ENCODE results near the gene TXNIP. TPM values are rescaled to one million over a fixed set of nuclear protein-coding genes. Genes with fewer than 3 reads are reported as not detected.

TXNIP gene
- total and polyA plus RNA-seq, 2 experiments from 2014 or later, result 22.8 to 29.1 TPM

DNA sequence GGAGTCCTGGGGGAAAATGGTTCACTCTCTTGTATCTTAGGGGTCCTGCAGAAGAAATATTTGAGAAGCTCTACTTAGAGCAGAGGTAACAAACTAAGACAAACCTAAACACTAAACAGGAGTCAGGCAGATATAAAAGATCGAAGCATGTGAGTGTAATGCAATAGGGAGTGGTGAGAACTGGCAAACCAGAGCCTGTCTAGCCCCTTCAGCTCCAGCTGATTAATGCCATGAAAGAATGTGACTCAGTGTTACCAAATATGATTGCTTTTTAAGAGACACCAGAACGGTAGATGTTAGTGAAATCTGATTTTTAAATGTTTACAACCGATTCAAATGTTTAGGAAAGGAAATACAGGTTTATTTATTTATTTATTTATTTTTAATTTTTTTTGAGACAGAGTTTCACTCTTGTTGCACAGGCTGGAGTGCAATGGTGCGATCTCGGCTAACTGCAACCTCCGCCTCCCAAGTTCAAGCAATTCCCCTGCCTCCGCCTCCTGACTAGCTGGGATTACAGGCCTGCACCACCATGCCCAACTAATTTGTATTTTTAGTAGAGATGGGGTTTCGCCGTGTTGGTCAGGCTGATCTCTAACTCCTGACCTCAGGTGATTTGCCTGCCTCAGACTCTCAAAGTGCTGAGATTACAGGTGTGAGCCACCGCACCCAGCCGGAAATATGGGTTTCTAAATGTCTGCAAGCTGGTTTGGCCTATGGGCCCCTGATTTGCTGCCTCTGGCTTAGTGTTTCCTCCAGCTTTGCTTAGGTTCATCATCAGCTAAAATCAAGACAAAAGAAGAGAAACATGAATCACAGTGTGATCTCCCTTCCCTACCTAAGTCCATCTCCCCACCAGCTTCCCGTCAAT, 12.2 kb downstream of the TXNIP start:
- Mint-ChIP-seq H3K4me1 (peaks cover 28% of the 10 kb centered on the region), H3K4me3 (no peak overlapping the region), H3K27me3 (ENCODE audit: insufficient read depth, low read depth, poor library complexity) (peaks cover 3% of the 10 kb centered on the region), H3K9me3 (no peaks in the 10 kb centered on the region), H3K27ac (no peak overlapping the region), H3K36me3 (ENCODE audit: low read depth) (no peaks in the 10 kb centered on the region)
- no peaks in the 10 kb centered on the region for H3K36me3 ChIP-seq (ENCODE audit: insufficient read depth)
- H3K4me2 ChIP-seq, result no peak overlapping the region
- TF ChIP-seq CREB1 (CRISPR knock-in tag; IDR thresholded peaks at IDR 0.05; ENCODE audit: low read depth) (no peak), NANOG (IDR thresholded peaks at IDR 0.05; ENCODE audit: borderline replicate concordance) (no peak), STAT1 (IDR thresholded peaks at IDR 0.05; ENCODE audit: unreplicated experiment) (no peak), REST (IDR thresholded peaks at IDR 0.05; ENCODE audit: unreplicated experiment) (no peak), ZNF331 (CRISPR knock-in tag; IDR thresholded peaks at IDR 0.05; ENCODE audit: low read depth) (no peak), EZH2phosphoT487 (IDR thresholded peaks at IDR 0.05; ENCODE audit: unreplicated experiment) (no peak), JUNB (IDR thresholded peaks at IDR 0.05; ENCODE audit: unreplicated experiment) (no peak), EZH2 (IDR thresholded peaks at IDR 0.05; ENCODE audit: low read depth, unreplicated experiment) (no peak), CTCF (conservative IDR thresholded peaks at IDR 0.05; ENCODE audit: low read depth in 2 of 2) (no peak)
- TF ChIP-seq, protein P1, sequence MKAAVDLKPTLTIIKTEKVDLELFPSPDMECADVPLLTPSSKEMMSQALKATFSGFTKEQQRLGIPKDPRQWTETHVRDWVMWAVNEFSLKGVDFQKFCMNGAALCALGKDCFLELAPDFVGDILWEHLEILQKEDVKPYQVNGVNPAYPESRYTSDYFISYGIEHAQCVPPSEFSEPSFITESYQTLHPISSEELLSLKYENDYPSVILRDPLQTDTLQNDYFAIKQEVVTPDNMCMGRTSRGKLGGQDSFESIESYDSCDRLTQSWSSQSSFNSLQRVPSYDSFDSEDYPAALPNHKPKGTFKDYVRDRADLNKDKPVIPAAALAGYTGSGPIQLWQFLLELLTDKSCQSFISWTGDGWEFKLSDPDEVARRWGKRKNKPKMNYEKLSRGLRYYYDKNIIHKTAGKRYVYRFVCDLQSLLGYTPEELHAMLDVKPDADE (IDR thresholded peaks at IDR 0.05), result no peak
- H4K20me1 ChIP-seq (replicated peaks; ENCODE audit: insufficient read depth), result no peaks in the 10 kb centered on the region
- DNase-seq (ENCODE audit: low spot score) (no peak), ATAC-seq (no peak)
- 0 out of 2 replicates have a peak overlapping the region, but pooled peaks have one; percentile 36 for H2AFZ ChIP-seq
- H3K27me3 ChIP-seq (ENCODE audit: insufficient read depth), result no peaks in the 10 kb centered on the region
- H3K4me1 ChIP-seq (ENCODE audit: insufficient read depth), result peaks cover 14% of the 10 kb centered on the region
- no peak overlapping the region for H3K27ac ChIP-seq (ENCODE audit: low read depth)
- H3K4me3 ChIP-seq, result no peak overlapping the region
- no peaks in the 10 kb centered on the region for H3K79me2 ChIP-seq (replicated peaks; ENCODE audit: insufficient read depth)
- no peaks in the 10 kb centered on the region for H3K9me2 ChIP-seq (ENCODE audit: insufficient read depth)
- no peaks in the 10 kb centered on the region for H3F3A ChIP-seq (replicated peaks; ENCODE audit: low read depth)
